DND-41 (cell line): ENCODE measurements around the gene PDE7B.

ENCODE experiments used
- CTCF ChIP-seq: IDR thresholded peaks from 2 replicates; pipeline ENCODE4 v1.5.1; 2012; ENCODE audit warnings: borderline replicate concordance, low read length, moderate library complexity, mild to moderate bottlenecking; ENCODE audit not compliant: poor library complexity, severe bottlenecking; ENCODE audit errors: extremely low read depth
- EZH2 ChIP-seq: IDR thresholded peaks from 3 replicates; pipeline ENCODE4 v1.6.1; 2012; ENCODE audit warnings: borderline replicate concordance, low read depth, mild to moderate bottlenecking, moderate library complexity, low read length, inconsistent platforms; ENCODE audit not compliant: severe bottlenecking

GRCh38 chr6:136244061-136244616 is 392.6 kb downstream of the PDE7B start:
- TF ChIP-seq CTCF (no peak), EZH2 (no peak)
